ENCODE measurements around the gene CLDN15. TPM values are rescaled to one million over a fixed set of nuclear protein-coding genes. Genes with fewer than 3 reads are reported as not detected.

CLDN15 gene
- total RNA-seq, 2 experiments from 2014 or later = 17.8 to 31.9 TPM

GRCh38 chr7:101233907-101234547 is 3.6 kb downstream of the CLDN15 start:
- Histone ChIP-seq H3K4me2 (ENCODE audit: low read length) (no peak overlapping the region), H3K79me2 (ENCODE audit: insufficient read depth, low read depth, low read length) (no peaks in the 10 kb centered on the region), H3K36me3 (ENCODE audit: insufficient read depth, low read length) (peaks cover 15% of the 10 kb centered on the region; the same call in 1 of the 2 replicates), H2AFZ (ENCODE audit: low read length) (no peak overlapping the region), H3K4me3 (ENCODE audit: low read depth, low read length, poor library complexity, severe bottlenecking) (no peak overlapping the region), H3K9me2 (ENCODE audit: insufficient read depth, low read length) (no peaks in the 10 kb centered on the region), H3K4me1 (ENCODE audit: insufficient read depth, low read length, poor library complexity, severe bottlenecking) (no peaks in the 10 kb centered on the region), H3K9me3 (ENCODE audit: low read length) (no peaks in the 10 kb centered on the region), H4K20me1 (ENCODE audit: insufficient read depth, low read length) (no peaks in the 10 kb centered on the region), H3K27ac (ENCODE audit: low read depth, low read length, poor library complexity, severe bottlenecking) (no peak overlapping the region)
- TF ChIP-seq CTCF (conservative IDR thresholded peaks at IDR 0.05; ENCODE audit: low read length) (no peak), EZH2phosphoT487 (IDR thresholded peaks at IDR 0.05; ENCODE audit: borderline replicate concordance, low read depth, low read length) (no peak)
- intact Hi-C loops (cut with micrococcal nuclease; ENCODE audit: unreplicated experiment) = no loop called here
- POLR2A ChIA-PET = interaction anchor here (0.6 kb wide), 1 partner anchor 37 kb away, joined by 5 read pairs; no protein-coding TSS in a partner anchor
- CTCF ChIA-PET (ENCODE audit: unreplicated experiment) = no interaction called here
- no peak for DNase-seq (ENCODE audit: low spot score)
- BruUV-seq (replicated peaks) = no TSS peak

- H3K36me3 ChIP-seq (ENCODE audit: insufficient read depth, low read length) = peaks cover 9% of the 10 kb centered on the region; the same call in 1 of the 2 replicates
- peaks cover 7% of the 10 kb centered on the region for H3K4me1 ChIP-seq (ENCODE audit: insufficient read depth, low read length, poor library complexity, severe bottlenecking)
- no peak overlapping the region for H3K4me3 ChIP-seq (ENCODE audit: low read depth, low read length, poor library complexity, severe bottlenecking)
- no peak for DNase-seq (ENCODE audit: low spot score)
- no peak for TF ChIP-seq CTCF (conservative IDR thresholded peaks at IDR 0.05; ENCODE audit: low read length)
- TF ChIP-seq EZH2phosphoT487 (IDR thresholded peaks at IDR 0.05; ENCODE audit: borderline replicate concordance, low read depth, low read length) = no peak
- H3K79me2 ChIP-seq (ENCODE audit: insufficient read depth, low read depth, low read length) = no peaks in the 10 kb centered on the region
- H3K4me2 ChIP-seq (ENCODE audit: low read length) = no peak overlapping the region
- POLR2A ChIA-PET = interaction anchor here (1.1 kb wide), 1 partner anchor 14 kb away, joined by 4 read pairs; the partner anchor contains the start of gene ZNHIT1
- CTCF ChIA-PET (ENCODE audit: unreplicated experiment) = no interaction called here
- no peaks in the 10 kb centered on the region for H3K9me3 ChIP-seq (ENCODE audit: low read length)
- intact Hi-C loops (cut with micrococcal nuclease; ENCODE audit: unreplicated experiment) = no loop called here
- H3K27ac ChIP-seq (ENCODE audit: low read depth, low read length, poor library complexity, severe bottlenecking) = no peak overlapping the region
- BruUV-seq (replicated peaks) = TSS peak; percentile 42
- no peaks in the 10 kb centered on the region for H4K20me1 ChIP-seq (ENCODE audit: insufficient read depth, low read length)
- no peaks in the 10 kb centered on the region for H3K9me2 ChIP-seq (ENCODE audit: insufficient read depth, low read length)
- H2AFZ ChIP-seq (ENCODE audit: low read length) = no peak overlapping the region
These were observed 5.3 kb downstream of the CLDN15 start for GRCh38 chr7:101232141-101232850.

GRCh38 chr7:101231644-101232043 is 6.0 kb downstream of the CLDN15 start:
- POLR2A ChIA-PET = no interaction called here
- H2AFZ ChIP-seq (ENCODE audit: low read length) = no peak overlapping the region
- CTCF ChIA-PET (ENCODE audit: unreplicated experiment) = no interaction called here

More at GRCh38 chr7:101231644-101232043, 6.0 kb downstream of the CLDN15 start:
- Histone ChIP-seq H3K79me2 (ENCODE audit: insufficient read depth, low read depth, low read length) (no peaks in the 10 kb centered on the region), H3K36me3 (ENCODE audit: insufficient read depth, low read length) (peaks cover 8% of the 10 kb centered on the region; the same call in 1 of the 2 replicates), H3K4me3 (ENCODE audit: low read depth, low read length, poor library complexity, severe bottlenecking) (no peak overlapping the region), H3K4me1 (ENCODE audit: insufficient read depth, low read length, poor library complexity, severe bottlenecking) (peaks cover 7% of the 10 kb centered on the region), H3K27ac (ENCODE audit: low read depth, low read length, poor library complexity, severe bottlenecking) (no peak overlapping the region), H3K9me3 (ENCODE audit: low read length) (no peaks in the 10 kb centered on the region), H4K20me1 (ENCODE audit: insufficient read depth, low read length) (no peaks in the 10 kb centered on the region), H3K4me2 (ENCODE audit: low read length) (no peak overlapping the region), H3K9me2 (ENCODE audit: insufficient read depth, low read length) (no peaks in the 10 kb centered on the region)
- intact Hi-C loops (cut with micrococcal nuclease; ENCODE audit: unreplicated experiment) = no loop called here
- BruUV-seq (replicated peaks) = no TSS peak
- TF ChIP-seq EZH2phosphoT487 (IDR thresholded peaks at IDR 0.05; ENCODE audit: borderline replicate concordance, low read depth, low read length) = no peak
- no peak for DNase-seq (ENCODE audit: low spot score)

Measured in OCI-LY7 (cell line).